A549 (cell line): ENCODE data around the gene MRPL9. TPM values are rescaled to one million over a fixed set of nuclear protein-coding genes. Genes with fewer than 3 reads are reported as not detected.
"Not testable (repeated sequence)": the region's sequence is repeated elsewhere in the genome, so short reads cannot be mapped to it uniquely, and the experiment has no call there.

Experiments
- ATAC-seq, 2 experiments: fragments of 200-7000 bp in 1 of 2; fragments of >200 bp in 1 of 2; cut with Nextera tagmentation in 1 of 2; cut with Tn5 transposase in 1 of 2; 3 replicates each; pipeline versions ENCODE4 v1.8.0 to v1.9.1; 2018 to 2020; ENCODE audit warnings: mild to moderate bottlenecking in 1 of 2, moderate library complexity in 1 of 2
- CTCF ChIA-PET: fragments of 300-600 bp; sonication (Branson Sonifier 250); formaldehyde crosslinking; extraction: SDS; loops from one replicate; lab custom pipeline; 2021; ENCODE audit warnings: antibody characterized with exemption, inconsistent platforms; lab: Yijun Ruan, JAX
- POLR2A ChIA-PET: fragments of 350-600 bp; formaldehyde crosslinking; extraction: SDS; loops from one replicate; lab custom pipeline; 2021; ENCODE audit warnings: antibody characterized with exemption, inconsistent platforms; lab: Yijun Ruan, JAX
- DNase-seq, 2 experiments: peaks; one replicate each; pipeline versions ENCODE4 v3.0.0 to v3.0.0-alpha.2; 2011 to 2016; ENCODE audit warnings: low read depth in 1 of 2, low spot score in 1 of 2
- FAIRE-seq: peaks from 2 replicates; lab custom pipeline; 2011; peaks lifted over from hg19 to GRCh38; lab: Jason Lieb, UNC
- H3K27ac ChIP-seq, 2 experiments: fragments of >200 bp; sonication (Bioruptor Twin); formaldehyde crosslinking; 3 replicates each; pipeline ENCODE4 v1.5.1; 2016 to 2017
- H3K4me1 ChIP-seq: fragments of >200 bp; sonication (Bioruptor Twin); formaldehyde crosslinking; 3 replicates; pipeline ENCODE4 v1.6.1; 2016
- H3K4me2 ChIP-seq: fragments of >200 bp; sonication (Bioruptor Twin); formaldehyde crosslinking; 3 replicates; pipeline ENCODE4 v1.6.1; 2016
- H3K4me3 ChIP-seq: fragments of >200 bp; sonication (Bioruptor Twin); formaldehyde crosslinking; 3 replicates; pipeline ENCODE4 v1.5.1; 2016
- H3K9me3 ChIP-seq: fragments of >200 bp; sonication (Bioruptor Twin); formaldehyde crosslinking; 3 replicates; pipeline ENCODE4 v1.6.1; 2016
- CEBPB ChIP-seq, 2 experiments: fragments of >200 bp in 1 of 2; sonication (Bioruptor Twin) in 1 of 2; formaldehyde crosslinking in 1 of 2; IDR thresholded peaks; 2 replicates each; pipeline ENCODE4 v1.6.1; 2012 to 2016
- CHD2 ChIP-seq: fragments of 150-350 bp; IDR thresholded peaks from 2 replicates; pipeline ENCODE4 v1.6.1; 2014; ENCODE audit warnings: low read length; ENCODE audit not compliant: partially characterized antibody
- EHF ChIP-seq: fragments of 250-450 bp; sonication (Bioruptor Pico); IDR thresholded peaks from 2 replicates; pipeline ENCODE4 v1.5.0; 2020; ENCODE audit warnings: mild to moderate bottlenecking
- EHMT2 ChIP-seq: fragments of 200-600 bp; sonication (generic); IDR thresholded peaks from 2 replicates; pipeline ENCODE4 v1.6.1; 2016; ENCODE audit warnings: antibody characterized with exemption, low read depth, mild to moderate bottlenecking, moderate library complexity
- ESRRA ChIP-seq: fragments of 150-350 bp; IDR thresholded peaks from 2 replicates; pipeline ENCODE4 v1.6.1; 2014; ENCODE audit warnings: mild to moderate bottlenecking, low read length, borderline replicate concordance
- FOSL2 ChIP-seq, 2 experiments: fragments of 450-650 bp in 1 of 2; fragments of >200 bp in 1 of 2; sonication (Bioruptor Twin) in 1 of 2; formaldehyde crosslinking; IDR thresholded peaks; 2 replicates each; pipeline versions ENCODE4 v1.5.0 to v1.6.1; 2016 to 2020; ENCODE audit warnings: mild to moderate bottlenecking in 1 of 2, moderate library complexity in 1 of 2
- FOXS1 ChIP-seq: fragments of 250-450 bp; sonication (Bioruptor Pico); IDR thresholded peaks from 2 replicates; pipeline ENCODE4 v1.5.0; 2020; ENCODE audit warnings: mild to moderate bottlenecking, moderate library complexity
- KDM1A ChIP-seq: fragments of 200-600 bp; sonication (generic); IDR thresholded peaks from 2 replicates; pipeline ENCODE4 v1.6.1; 2016; ENCODE audit warnings: low read depth, mild to moderate bottlenecking
- MAZ ChIP-seq: fragments of 150-350 bp; IDR thresholded peaks from 2 replicates; pipeline ENCODE4 v1.6.1; 2014; ENCODE audit warnings: antibody characterized with exemption, low read depth, low read length, borderline replicate concordance
- MYC ChIP-seq: IDR thresholded peaks from 2 replicates; pipeline ENCODE4 v1.6.1; 2012; ENCODE audit warnings: mild to moderate bottlenecking, inconsistent platforms, low read length, improper control_type of control experiment, borderline replicate concordance
- NFE2L2 ChIP-seq: fragments of 150-350 bp; conservative IDR thresholded peaks from 2 replicates; pipeline ENCODE4 v1.6.1; 2014; ENCODE audit warnings: low read length
- PHF8 ChIP-seq: fragments of 200-600 bp; sonication (generic); IDR thresholded peaks from 2 replicates; pipeline ENCODE4 v1.6.1; 2016; ENCODE audit warnings: low read depth, mild to moderate bottlenecking, antibody characterized with exemption, moderate library complexity, borderline replicate concordance
- RAD21 ChIP-seq, 2 experiments: fragments of >200 bp in 1 of 2; sonication (Bioruptor Twin) in 1 of 2; formaldehyde crosslinking in 1 of 2; IDR thresholded peaks in 1 of 2; conservative IDR thresholded peaks in 1 of 2; 2 replicates in 1 of 2; 3 replicates in 1 of 2; pipeline ENCODE4 v1.6.1; 2012 to 2018; ENCODE audit warnings: inconsistent platforms in 1 of 2
- REST ChIP-seq: fragments of 200-600 bp; sonication (generic); IDR thresholded peaks from 2 replicates; pipeline ENCODE4 v1.6.1; 2016; ENCODE audit warnings: antibody characterized with exemption, mild to moderate bottlenecking, moderate library complexity
- RFX5 ChIP-seq: fragments of 450-650 bp; IDR thresholded peaks from 2 replicates; pipeline ENCODE4 v1.7.1; 2014; ENCODE audit warnings: antibody characterized with exemption, mild to moderate bottlenecking, moderate library complexity
- RNF2 ChIP-seq: fragments of 200-600 bp; sonication (generic); IDR thresholded peaks from 2 replicates; pipeline ENCODE4 v1.6.1; 2016; ENCODE audit warnings: low read depth, mild to moderate bottlenecking, antibody characterized with exemption, moderate library complexity, borderline replicate concordance
- TFCP2L1 ChIP-seq: fragments of 250-450 bp; sonication (Bioruptor Pico); IDR thresholded peaks from 2 replicates; pipeline ENCODE4 v1.5.0; 2021; ENCODE audit warnings: mild to moderate bottlenecking
- TP53 ChIP-seq: fragments of 250-450 bp; sonication (Bioruptor Pico); IDR thresholded peaks from 2 replicates; pipeline ENCODE4 v1.5.0; 2021; ENCODE audit warnings: mild to moderate bottlenecking, moderate library complexity
- ZFP36 ChIP-seq: fragments of 450-650 bp; IDR thresholded peaks from 2 replicates; pipeline ENCODE4 v1.6.1; 2014; ENCODE audit warnings: borderline replicate concordance; ENCODE audit not compliant: partially characterized antibody
- ZNF302 ChIP-seq: fragments of 250-450 bp; sonication (Bioruptor Pico); IDR thresholded peaks from 2 replicates; pipeline ENCODE4 v1.9.0; 2021; ENCODE audit warnings: inconsistent platforms, mild to moderate bottlenecking, moderate library complexity
- WGBS: methylation state at CpG from one replicate; pipeline ENCODE4 v1.1.6; 2017; ENCODE audit errors: missing lambda C conversion rate; 5-methylcytosine and 5-hydroxymethylcytosine counted together
- polyA plus RNA-seq, 4 experiments: library from polyadenylated mRNA; depleted of rRNA in 3 of 4; stranded (reverse); fragments of >200 nt; fragmentation: RNase III in 1 of 4; extraction: RNeasy Plus Mini Kit Qiagen cat#74134 plus additional on column Dnase treatment in 1 of 4; gene quantifications; 2 replicates in 3 of 4; 3 replicates in 1 of 4; pipeline ENCODE4 v1.2.3, GENCODE V29; 2011 to 2017
- TF ChIP-seq, protein P1 (sequence below): IDR thresholded peaks from 2 replicates; pipeline ENCODE4 v1.6.1; 2012; ENCODE audit warnings: low read depth, borderline replicate concordance
- TF ChIP-seq, protein P2 (sequence below): fragments of 250-450 bp; sonication (Bioruptor Pico); IDR thresholded peaks from 2 replicates; pipeline ENCODE4 v1.5.0; 2020; ENCODE audit warnings: low read depth, mild to moderate bottlenecking, moderate library complexity

MRPL9 gene
- polyA plus RNA-seq, 2 of the 4 experiments (the other 2 are of a cell fraction), result 88.6 to 120 TPM

DNA sequence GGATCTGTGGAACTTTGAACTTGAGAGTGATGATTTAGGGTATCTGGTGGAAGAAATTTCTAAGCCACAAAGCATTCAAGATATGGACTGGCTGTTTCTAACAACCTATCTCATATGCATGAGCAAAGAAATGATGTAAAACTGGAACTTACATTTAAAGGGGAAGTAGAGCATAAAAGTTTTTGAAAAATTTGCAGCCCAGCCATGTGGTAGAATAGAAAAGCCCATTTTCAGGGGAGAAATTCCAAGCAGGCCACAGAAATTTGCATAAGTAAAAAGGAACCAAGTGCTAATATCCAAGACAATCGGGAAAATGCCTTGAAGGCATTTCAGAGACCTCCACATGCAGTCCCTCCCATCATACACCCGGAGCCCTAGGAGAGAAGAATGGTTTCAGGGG is 26.3 kb downstream of the MRPL9 start:
- FAIRE-seq, result no peak
- POLR2A ChIA-PET, result no interaction called here
- no peak for DNase-seq
- TF ChIP-seq CEBPB (IDR thresholded peaks at IDR 0.05) (no peak), NFE2L2 (no peak), EHMT2 (no peak), TFCP2L1 (CRISPR knock-in tag) (no peak)
- CTCF ChIA-PET, result interaction anchor here (0.6 to 3.1 kb wide), 7 partner anchors 8 to 293 kb away, joined by 3 to 17 read pairs (median 4); no protein-coding TSS in a partner anchor
- WGBS, result 21% methylated on average over 2 of the region's 2 CpGs
- Histone ChIP-seq H3K27ac (no peak overlapping the region), H3K4me2 (no peak overlapping the region), H3K4me1 (no peaks in the 10 kb centered on the region), H3K4me3 (no peak overlapping the region), H3K9me3 (peaks cover 9% of the 10 kb centered on the region)
- no peak for ATAC-seq

GRCh38 chr1:151733995-151734394 is 29.3 kb downstream of the MRPL9 start:
- FAIRE-seq, H3K4me2 ChIP-seq, H3K4me1 ChIP-seq, H3K27ac ChIP-seq, ATAC-seq, DNase-seq, H3K4me3 ChIP-seq, H3K9me3 ChIP-seq: not testable (repeated sequence)
- POLR2A ChIA-PET, result interaction anchor here (0.6 kb wide), 1 partner anchor 297 kb away, joined by 4 read pairs; no protein-coding TSS in a partner anchor
- CTCF ChIA-PET, result interaction anchor here (1.0 to 3.4 kb wide), 36 partner anchors 11 to 434 kb away, joined by 3 to 42 read pairs (median 5); partner anchors contain the start of genes C2CD4D, CELF3, RIIAD1 and RORC
- WGBS, result 78% methylated on average over 9 of the region's 9 CpGs

GRCh38 chr1:151733126-151733525 is 30.2 kb downstream of the MRPL9 start:
- no peak overlapping the region for H3K27ac ChIP-seq
- ATAC-seq (no peak), FAIRE-seq (no peak), DNase-seq (no peak)
- peaks cover 9% of the 10 kb centered on the region for H3K9me3 ChIP-seq
- ChIA-PET CTCF (interaction anchor here (0.9 to 3.4 kb wide), 13 partner anchors 10 to 285 kb away, joined by 3 to 42 read pairs (median 12); partner anchors contain the start of genes C2CD4D, CELF3 and RIIAD1), POLR2A (no interaction called here)
- H3K4me3 ChIP-seq, result no peak overlapping the region
- H3K4me1 ChIP-seq, result no peaks in the 10 kb centered on the region
- WGBS, result 80% methylated on average over 3 of the region's 3 CpGs
- no peak overlapping the region for H3K4me2 ChIP-seq
- TF ChIP-seq TP53 (no peak), MAZ (no peak), RAD21 (conservative IDR thresholded peaks at IDR 0.05 in 1 of 2, IDR thresholded peaks at IDR 0.05 in 1 of 2) (no peak), NFE2L2 (no peak)
- TF ChIP-seq, protein P1, sequence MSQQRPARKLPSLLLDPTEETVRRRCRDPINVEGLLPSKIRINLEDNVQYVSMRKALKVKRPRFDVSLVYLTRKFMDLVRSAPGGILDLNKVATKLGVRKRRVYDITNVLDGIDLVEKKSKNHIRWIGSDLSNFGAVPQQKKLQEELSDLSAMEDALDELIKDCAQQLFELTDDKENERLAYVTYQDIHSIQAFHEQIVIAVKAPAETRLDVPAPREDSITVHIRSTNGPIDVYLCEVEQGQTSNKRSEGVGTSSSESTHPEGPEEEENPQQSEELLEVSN, result no peak

DNA sequence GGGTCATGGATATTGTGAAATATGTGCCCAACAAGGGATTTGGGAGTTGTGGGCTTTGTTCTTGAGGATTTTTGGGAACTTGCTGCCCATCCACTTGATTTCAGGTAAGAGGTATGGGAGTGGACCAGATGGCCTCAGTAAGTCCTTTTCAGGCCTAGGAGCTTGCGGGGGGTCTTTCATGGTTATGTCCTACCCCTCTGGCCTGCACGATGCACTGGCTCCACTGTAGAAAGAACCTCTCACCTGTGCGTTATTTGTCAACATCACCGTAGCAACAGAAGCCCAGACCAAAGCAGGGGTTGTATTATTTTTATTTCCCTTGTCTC is 33.4 kb downstream of the MRPL9 start:
- WGBS, result 81% methylated on average over 4 of the region's 4 CpGs

More for the DNA sequence above, 33.4 kb downstream of the MRPL9 start:
- no peak overlapping the region for H3K27ac ChIP-seq
- no peaks in the 10 kb centered on the region for H3K4me1 ChIP-seq
- no peaks in the 10 kb centered on the region for H3K9me3 ChIP-seq
- no peak overlapping the region for H3K4me2 ChIP-seq
- ATAC-seq (no peak), DNase-seq (no peak), FAIRE-seq (no peak)
- CTCF ChIA-PET, result interaction anchor here (0.5 to 2.5 kb wide), 5 partner anchors 9 to 125 kb away, joined by 3 to 10 read pairs (median 6); no protein-coding TSS in a partner anchor
- H3K4me3 ChIP-seq, result no peak overlapping the region
- TF ChIP-seq ZNF302 (CRISPR knock-in tag), result no peak
- no peak for TF ChIP-seq MYC
- TF ChIP-seq, protein P2, sequence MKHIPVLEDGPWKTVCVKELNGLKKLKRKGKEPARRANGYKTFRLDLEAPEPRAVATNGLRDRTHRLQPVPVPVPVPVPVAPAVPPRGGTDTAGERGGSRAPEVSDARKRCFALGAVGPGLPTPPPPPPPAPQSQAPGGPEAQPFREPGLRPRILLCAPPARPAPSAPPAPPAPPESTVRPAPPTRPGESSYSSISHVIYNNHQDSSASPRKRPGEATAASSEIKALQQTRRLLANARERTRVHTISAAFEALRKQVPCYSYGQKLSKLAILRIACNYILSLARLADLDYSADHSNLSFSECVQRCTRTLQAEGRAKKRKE (CRISPR knock-in tag), result no peak
- TF ChIP-seq RNF2, result no peak
- TF ChIP-seq RFX5, result no peak
- TF ChIP-seq RAD21 (conservative IDR thresholded peaks at IDR 0.05 in 1 of 2, IDR thresholded peaks at IDR 0.05 in 1 of 2), result no peak
- TF ChIP-seq EHF (CRISPR knock-in tag), result no peak
- no peak for TF ChIP-seq PHF8
- TF ChIP-seq REST, result no peak
- no peak for TF ChIP-seq FOXS1 (CRISPR knock-in tag)
- no peak for TF ChIP-seq CHD2
- TF ChIP-seq KDM1A, result no peak
- no peak for TF ChIP-seq ESRRA
- TF ChIP-seq NFE2L2, result no peak
- TF ChIP-seq FOSL2 (IDR thresholded peaks at IDR 0.05), result no peak
- no peak for TF ChIP-seq FOSL2 (CRISPR knock-in tag; IDR thresholded peaks at IDR 0.05)
- no peak for TF ChIP-seq ZFP36
- POLR2A ChIA-PET, result no interaction called here
